Inferior parietal cortex (tissue), 1 donor: Measurements from ENCODE around the gene CABP2.
A peak's percentile ranks its signal among the peaks of the same experiment; 100 is the strongest.
"Not testable (repeated sequence)": the region's sequence is repeated elsewhere in the genome, so short reads cannot be mapped to it uniquely, and the experiment has no call there.

Experiments
- DNase-seq: peaks from one replicate; pipeline ENCODE4 v3.0.0-alpha.2; 2016; ENCODE audit errors: extremely low spot score

The CABP2 gene

DNA sequence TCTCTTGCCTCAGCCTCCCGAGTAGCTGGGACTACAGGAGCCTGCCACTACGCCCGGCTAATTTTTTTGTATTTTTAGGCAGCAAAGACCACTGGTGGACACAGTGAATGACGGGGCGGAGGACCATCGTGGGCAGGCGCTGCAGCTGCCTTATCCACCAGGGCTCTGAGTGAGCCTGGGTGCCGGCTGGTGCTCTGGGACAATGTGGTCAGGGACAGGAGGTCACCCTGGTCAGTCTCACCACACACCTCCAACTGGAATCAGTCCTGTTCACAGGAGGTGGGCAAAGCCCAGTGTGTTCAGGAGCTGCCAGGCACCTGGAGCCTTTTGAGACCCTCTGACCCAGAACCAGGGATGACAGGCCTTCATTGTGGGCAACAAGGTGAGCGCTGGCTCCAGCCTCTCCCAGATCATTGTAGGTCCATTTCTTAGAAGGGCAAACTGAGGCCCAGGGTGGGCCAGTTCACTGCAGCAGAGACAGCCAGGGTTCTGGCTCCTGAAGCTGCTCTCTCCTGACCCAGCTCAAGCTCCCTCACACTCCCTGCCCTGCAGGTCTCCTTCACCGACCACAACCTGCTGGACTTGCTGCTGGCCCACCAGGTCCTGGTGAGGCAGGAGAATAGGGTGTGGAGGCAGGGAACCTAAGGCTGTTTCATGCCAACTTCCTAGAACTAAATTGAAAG lies 15.7 kb upstream of the CABP2 start:
- DNase-seq: no peak

DNA sequence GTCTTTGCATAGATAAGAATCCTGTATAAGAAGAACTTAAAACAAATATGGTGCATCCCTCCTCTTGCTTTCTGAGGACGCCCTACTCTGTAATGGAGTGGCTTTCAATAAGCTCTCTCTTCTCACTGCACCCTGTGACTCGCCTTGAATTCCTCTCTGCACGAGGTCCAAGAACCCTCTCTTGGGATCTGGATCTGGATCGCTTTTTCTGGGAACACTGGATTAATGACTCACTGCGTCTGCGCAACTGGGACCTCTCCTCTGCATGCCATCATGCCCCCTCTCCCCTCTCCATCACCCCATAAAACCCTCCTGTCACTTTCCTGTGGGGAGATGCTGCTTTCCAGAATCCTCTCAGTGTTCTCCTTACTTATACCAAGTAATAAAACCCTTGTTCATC lies 15.1 kb upstream of the CABP2 start:
- DNase-seq: no peak

DNA sequence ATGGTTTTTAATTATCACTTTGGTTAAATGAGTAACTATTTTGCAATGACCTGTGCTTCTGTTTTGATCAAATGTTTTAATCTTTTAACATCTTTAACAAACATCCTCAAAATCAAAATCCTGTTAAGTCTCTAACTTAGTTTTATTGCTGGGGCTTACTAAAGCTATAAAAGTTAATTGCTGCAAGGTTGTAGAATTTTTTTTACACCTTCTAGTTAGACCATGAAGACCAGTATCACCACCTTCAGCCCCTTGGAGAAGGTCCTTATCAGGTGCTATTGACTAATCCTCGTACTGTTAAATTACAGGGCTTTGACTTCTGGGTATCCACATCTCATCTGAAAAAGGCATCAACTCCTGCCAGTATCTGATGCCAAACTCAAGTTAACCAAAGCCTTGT lies 12.3 kb upstream of the CABP2 start:
- DNase-seq: no peak

DNA sequence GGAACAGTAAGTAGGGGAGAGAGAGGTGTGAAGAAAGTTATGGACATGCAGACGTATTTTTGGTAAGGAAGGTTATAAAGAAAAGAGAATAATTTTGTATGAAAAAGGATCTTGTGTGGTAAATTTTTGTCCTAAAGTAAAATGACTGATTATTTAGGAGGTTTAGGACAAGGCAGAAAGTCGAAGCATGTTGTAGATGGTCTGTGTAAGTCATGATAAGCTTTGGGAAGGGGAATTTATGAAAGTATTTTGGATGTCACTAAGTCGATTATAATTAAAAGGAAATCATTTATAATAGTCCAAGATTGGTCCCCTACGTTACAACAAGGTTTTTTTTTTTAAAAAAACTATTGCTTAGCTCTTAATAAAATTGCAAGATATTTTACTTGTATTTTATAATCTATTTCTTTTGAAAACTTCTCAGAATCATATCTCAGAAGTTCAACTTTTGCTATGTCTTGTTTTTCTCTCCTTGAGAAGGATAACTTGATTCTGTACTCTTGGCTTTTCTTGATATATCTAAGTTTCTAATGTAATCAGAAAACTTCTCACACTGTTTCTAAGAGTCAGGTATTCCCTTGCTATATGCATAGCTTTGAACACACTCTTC lies 10.9 kb upstream of the CABP2 start:
- no peak for DNase-seq

DNA sequence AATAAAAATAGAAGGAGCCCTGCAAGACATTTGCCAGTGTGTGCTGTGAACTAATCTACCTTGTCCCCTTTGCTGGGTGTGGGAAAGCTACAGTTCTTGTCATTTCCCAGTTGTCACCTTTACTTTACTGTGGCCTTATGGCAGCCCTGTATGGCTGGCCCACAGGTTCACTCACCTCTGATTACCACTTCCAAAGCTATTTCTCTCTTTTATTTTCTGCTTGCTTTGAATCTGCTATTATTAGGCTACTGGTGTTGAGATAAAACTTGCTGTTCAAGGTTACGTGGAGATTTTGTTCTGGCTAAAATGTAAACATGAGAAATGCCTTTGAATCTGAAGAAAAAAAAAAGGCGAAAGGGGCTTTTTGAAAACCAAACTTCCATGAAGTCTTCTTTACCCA lies 9.6 kb upstream of the CABP2 start:
- no peak for DNase-seq

DNA sequence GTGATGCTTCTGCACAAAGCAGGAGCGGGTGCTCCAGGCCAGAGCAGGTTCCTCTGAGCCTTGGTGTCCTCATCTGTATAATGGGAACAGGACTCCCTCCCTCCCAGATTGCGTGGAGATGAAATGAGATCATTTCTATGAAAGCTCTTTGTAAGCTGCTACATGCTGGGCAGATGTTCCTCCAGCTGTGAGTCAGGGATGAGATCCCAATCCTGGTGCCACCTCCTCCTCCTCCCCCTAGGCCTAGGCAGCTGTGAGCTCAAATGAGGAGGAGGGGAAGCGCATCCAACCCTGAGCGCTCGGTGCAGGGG lies 7.0 kb upstream of the CABP2 start:
- no peak for DNase-seq

DNA sequence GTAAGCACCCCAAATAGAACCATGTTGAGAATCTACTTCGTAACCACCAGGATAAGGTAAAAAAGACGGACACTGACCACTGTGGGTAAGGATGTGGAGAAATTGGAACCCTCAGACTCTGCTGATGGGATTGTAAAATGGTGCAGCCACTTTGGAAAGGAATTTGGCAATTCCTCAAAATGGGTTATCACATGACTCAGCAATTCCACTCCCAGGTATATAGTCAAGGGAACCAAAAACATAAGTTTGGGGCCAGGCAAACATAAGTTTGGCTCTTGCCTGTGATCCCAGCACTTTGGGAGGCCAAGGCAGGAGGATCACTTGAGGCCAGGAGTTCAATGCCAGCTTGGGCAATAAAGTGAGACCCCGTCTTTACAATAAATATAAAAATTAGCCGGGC lies 5.1 kb upstream of the CABP2 start:
- no peak for DNase-seq

DNA sequence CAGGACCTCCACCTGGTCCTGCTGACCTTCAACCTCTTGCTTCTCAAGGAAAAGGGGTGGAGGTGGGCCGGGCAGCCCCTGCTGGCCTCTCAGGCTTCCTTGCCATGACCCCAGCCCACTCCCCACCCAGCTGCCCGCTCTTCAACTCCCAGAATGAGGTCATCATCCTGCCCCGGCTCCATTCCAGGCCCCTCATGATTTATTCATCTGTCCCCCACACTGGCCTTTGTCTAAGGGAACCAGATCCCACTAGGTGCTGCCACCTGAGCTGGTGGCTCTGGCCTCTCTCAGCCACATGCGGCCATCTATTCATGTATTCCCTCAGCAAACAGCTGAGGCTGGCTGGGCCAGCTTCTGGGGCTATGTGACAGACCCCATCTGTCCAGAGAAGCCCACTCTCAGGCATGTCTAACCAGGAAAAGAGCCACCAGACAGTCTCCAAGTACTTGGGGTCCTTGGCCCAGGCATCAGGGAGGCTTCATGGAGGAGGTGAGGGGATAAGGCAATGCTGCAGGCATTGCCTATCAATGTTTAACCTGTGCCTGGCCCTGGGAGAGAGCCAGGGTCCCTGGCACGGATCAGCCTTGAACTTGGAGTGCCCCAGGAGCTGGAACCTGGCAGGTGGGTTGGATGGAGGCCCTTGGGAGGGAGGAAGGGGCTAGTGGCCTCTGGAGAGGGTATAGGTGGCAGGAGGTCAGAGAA lies 2.2 kb upstream of the CABP2 start:
- DNase-seq: no peak

DNA sequence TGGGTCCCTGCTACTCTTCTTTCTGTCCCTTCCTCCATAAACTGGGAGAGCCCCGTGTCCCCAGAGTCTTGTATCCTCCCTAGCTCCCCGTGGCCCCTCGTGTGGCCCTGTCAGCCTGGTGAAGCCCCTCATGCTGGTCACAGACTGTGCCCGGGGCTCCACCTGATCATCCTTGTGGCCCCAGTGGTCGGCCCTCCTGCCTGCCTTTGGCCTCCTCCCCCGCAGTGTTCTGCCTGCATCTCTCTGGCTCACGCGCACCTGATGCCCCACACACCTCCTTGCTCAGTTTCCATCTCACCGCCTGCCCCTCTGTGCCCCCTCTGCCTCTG lies 1.2 kb upstream of the CABP2 start:
- no peak for DNase-seq

DNA sequence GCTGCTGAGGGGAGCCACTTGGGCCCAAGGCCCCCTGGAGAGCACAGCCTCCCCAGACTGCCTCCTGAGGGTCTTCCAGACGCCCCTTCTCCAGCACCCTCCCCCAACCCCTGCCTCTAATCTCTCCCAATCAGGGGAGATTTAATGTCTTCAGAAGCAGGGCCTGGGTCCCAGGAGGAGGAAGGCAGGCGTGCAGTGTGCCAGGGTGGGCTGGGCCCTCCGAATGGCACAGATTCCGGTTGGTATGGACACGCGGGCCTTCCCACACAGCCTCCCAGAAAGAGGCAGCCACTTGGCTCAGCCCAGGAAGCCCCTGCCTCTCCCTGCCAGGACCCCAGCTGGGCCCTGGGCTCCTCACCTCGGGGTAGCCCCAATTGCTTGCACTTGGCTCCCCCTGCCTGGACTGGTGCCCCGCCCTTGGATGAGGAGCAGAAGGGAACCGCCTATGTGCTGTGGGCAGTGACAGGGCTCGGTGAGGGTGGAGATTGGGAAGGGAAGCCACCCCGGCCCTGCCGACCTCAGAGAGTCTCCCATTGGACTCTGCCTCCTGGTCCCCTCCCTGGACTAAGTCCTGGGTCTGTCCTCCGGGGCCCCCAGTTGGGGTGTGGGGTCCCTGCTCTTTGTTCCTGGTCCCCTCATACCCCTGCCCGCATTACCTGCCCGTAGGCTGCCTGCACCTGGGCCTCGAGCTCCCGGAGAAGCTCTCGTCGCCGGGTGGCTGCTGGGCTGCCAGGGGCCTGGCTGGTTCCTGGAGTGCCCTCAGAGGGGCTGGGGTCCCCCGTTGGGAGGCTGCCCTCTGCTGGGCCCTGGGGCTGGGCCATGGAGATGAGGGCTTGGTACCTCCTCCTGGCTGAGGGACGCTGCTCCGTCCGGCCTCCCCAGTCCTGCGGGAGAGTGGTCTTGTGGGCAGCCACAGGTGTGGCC lies 572 bp upstream of the CABP2 start:
- DNase-seq: no peak

DNA sequence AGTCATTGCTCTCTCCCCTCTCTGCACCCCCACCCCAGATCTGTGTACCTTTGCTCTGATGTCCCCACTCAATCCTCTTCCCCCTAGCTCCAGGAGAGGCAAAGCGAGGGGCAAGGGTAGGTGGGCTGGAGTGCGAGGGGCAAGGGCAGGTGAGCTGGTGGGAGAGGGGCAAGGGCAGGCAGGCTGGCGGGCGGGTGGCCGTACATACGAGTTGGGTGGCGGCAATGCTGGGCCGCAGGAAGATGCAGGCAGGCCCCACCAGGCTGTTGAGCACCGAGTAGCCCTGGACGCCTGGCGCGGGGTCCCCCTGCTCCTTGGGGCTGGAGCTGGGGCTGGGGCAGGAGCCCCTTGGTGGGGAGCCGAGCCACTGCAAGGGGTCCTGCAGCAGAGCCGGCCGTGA lies 908 bp downstream of the CABP2 start:
- no peak for DNase-seq

DNA sequence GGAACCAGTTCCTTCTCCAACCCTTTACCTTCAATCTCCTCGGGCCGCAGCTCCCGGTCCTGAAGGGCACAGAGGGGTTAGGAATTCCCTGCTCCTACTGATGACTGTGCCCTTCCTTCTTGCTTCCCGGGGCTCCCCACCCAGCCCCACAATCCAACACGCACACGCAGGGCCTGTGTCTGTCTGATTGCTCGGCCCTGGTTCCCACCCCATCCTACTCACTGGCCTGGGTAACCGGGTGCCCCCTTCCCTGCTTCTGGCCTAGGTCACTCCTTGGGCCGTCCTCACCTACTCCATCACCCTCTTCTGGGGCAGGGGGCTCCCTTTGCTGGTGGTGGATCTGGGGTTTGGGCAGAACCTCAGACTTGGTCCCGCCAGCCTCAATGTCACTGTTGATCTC lies 1.3 kb downstream of the CABP2 start:
- DNase-seq: no peak

DNA sequence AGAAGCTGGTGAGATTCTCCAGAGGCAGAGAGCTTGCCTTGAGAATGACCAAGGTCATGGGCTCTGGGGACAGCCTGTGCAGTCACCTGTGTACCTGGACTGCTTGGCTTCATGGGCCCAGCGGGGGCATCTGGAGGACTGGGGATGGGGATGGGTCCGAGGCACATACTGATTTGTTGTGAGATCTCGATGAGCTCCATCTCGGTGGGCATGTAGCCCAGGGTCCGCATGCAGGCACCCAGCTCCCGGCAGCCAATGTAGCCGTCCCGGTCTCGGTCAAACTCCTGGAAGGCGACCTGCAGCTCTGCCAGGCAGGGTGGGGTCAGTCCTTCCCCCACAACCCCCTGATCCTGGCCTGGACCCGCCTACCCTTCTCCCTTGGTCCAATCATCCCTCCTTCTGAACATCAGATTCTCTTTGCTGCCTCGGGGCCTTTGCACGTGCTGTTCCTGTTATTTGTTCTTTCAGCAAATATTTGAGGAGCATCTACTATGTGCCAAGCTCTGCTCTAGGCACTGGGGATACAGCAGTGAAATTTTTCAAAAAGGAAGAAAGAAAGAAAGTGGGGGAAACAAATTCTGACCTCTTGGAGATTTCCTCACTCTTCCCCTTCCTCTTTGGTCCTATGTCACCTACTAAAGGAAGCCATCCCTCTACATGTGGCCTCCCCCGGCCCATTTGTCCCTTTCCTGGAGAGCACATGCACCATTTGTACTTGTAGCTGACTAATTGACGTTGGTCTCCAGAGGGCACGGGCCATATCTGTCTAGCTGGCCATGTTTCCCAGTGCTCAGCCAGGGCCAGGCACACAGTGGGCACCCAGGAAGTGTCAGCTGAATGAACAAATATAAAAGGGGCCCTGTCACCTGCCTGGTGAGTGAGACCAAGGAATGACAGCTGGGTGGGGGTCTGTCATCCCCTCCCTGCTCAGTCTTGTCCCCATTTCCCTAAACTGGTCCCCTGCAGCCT lies 2.1 kb downstream of the CABP2 start:
- no peak for DNase-seq

DNA sequence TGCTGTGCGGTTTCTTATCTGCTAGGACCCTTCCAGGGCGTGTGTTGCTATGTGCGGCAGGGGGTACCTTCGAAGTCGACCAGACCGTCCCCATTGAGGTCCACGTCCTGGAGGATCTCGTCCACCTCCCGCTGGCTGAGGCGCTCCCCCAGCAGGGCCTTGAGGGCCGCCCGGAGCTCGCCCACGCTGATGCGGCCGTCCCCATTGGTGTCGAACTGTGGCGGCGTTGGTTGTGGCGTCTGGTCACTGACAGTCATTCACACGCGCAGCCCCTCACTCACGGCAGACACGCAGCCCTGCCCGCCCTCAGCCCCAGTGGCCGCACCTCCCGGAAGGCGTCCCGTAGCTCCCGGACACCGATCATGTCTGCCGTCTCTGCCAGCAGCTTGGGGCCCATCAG lies 3.5 kb downstream of the CABP2 start:
- no peak for DNase-seq

DNA sequence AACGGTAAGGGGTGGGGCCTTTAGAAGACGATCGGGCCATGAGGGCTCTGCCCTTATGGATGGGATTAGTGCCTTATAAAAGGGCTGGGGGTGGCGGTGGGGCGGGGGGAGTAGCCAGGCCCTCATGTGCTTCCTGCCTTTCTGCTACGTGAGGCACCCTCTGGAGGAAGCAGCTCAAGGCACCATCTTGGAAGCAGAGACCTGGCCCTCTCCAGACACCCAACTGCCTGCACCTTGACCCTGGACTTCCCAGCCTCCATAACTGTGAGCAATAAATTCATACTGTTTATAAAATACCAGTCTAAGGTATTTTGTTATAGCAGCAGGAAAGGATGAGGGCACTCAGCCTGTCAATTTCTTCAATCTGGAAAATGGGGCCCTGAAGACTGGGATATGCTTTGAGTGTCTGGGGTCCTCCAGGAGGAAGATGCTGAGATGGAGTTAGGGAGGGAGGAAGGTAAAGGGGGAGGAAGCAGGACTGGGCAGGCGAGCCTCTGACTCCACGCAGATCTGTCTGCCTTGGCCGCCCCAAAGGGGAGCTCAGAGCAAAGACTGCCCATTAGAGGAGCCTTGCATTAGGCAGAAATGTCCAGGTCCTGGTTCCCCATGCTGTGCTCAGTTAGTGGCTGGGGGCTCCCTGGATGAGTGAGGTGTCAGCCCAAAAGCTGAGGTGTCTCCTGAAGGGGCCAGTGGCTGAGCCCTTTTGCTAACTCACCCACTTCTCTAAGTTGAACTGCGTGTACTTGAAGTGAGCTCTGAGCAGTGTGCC lies 5.3 kb downstream of the CABP2 start:
- no peak for DNase-seq

DNA sequence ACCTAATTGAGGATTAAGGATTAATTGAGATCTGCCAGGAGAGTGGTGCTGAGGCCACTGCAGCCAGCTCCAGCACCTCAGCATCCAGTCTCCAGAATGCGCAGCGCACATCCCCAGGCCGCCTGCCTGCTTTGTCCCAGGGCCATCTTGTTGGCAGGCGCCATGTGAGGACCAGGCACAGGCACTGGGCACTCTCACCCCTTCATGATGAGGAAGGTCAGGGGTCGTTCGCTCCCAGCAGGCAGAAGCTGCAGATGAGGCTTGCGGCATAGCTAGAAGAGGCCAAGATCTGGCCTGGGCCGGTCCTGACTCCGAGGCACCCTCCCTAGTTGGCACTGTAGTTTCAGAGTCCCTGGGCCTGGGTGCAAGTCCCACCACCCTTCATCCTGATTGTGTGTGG lies 6.4 kb downstream of the CABP2 start:
- DNase-seq: no peak

DNA sequence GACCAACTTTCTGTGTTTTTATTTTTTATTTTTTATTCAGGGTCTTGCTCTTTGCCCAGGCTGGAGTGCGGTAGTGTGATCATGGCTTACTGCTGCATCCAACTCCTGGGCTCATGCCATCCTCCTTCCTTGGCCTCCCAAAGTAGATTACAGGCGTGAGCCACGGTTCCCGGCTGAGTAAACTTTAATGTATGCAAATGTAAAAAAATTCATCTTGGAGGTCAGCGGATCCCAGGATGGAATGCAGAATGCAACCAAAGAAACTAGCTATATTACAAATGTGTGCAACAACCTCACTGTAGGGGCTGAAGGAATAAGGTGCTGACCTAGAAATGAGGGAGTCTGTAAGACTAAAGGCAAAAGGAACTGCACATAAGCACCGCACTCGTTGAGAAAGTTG lies 9.1 kb downstream of the CABP2 start:
- DNase-seq: no peak

DNA sequence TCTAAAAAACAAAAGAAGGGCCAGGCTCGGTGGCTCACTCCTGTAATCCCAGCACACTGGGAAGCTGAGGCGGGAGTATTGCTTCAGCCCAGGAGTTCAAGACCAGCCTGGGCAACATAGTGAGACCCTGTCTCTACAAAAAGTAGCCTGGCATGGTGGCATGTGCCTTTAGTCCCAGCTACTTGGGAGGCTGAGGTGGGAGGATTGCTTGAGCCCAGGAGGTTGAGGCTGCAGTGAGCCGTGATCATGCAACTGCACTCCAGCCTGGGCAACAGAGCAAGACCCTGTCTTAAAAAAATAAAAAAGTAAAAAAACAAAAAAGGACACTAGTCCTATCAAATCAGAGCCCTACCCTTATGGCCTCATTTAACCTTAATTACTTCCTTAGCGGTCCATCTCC lies 11.7 kb downstream of the CABP2 start:
- DNase-seq: not testable (repeated sequence)

DNA sequence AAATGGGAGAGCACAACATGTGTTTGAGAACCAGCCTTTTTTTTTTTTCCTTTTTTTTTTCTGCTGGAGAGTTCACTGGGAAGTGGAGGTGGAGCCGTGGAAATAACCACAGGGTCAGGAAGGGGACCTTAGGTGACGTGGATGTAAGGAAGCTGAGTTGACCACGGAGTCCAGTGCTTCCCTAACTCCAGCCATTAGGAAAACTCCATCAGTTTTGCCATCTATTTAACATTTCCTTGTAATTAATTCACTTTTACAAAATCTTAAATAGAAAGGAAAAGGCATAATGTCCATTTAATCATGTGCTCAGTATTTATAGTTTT lies 13.3 kb downstream of the CABP2 start:
- no peak for DNase-seq

DNA sequence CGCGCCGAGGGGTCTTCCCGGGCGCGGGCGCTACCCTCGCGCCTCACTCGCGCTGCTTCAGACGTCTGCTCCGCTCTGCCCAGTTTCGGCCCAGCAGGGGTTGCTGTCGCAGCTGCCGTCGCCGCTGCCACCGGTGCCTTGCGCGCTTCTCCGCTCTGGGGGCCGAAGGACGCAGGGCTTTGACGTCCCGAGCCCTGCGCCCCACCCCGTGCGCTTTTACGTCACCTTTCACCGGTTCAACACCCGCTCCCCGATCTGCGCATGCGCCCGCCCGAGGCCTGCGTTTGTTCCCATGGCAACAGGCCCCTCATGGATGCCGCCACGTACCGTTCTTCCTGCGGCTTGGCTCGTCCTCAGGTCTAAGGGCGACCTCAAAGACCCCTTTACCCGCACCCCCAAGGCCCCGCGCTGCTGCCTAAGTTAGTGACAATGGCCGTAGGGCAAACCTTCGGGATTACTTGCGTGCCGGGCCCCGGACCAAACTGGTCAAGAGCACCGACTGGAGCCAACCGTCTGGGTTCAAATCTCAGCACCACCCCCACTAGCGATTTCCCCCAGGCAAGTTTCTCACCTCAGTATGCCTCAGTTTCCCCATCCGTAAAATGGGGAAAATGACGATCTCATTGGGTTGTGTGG lies 14.6 kb downstream of the CABP2 start:
- DNase-seq: peak; percentile 95
